ENCODE data around the gene SMIM13. TPM values are rescaled to one million over a fixed set of nuclear protein-coding genes. Genes with fewer than 3 reads are reported as not detected.
"Not testable (repeated sequence)": the region's sequence is repeated elsewhere in the genome, so short reads cannot be mapped to it uniquely, and the experiment has no call there.

SMIM13 gene
- total RNA-seq, 1 donor from 2014 or later = 10.6 TPM

GRCh38 chr6:11089695-11090094 lies 3.9 kb upstream of the SMIM13 start:
- TF ChIP-seq, protein P1, sequence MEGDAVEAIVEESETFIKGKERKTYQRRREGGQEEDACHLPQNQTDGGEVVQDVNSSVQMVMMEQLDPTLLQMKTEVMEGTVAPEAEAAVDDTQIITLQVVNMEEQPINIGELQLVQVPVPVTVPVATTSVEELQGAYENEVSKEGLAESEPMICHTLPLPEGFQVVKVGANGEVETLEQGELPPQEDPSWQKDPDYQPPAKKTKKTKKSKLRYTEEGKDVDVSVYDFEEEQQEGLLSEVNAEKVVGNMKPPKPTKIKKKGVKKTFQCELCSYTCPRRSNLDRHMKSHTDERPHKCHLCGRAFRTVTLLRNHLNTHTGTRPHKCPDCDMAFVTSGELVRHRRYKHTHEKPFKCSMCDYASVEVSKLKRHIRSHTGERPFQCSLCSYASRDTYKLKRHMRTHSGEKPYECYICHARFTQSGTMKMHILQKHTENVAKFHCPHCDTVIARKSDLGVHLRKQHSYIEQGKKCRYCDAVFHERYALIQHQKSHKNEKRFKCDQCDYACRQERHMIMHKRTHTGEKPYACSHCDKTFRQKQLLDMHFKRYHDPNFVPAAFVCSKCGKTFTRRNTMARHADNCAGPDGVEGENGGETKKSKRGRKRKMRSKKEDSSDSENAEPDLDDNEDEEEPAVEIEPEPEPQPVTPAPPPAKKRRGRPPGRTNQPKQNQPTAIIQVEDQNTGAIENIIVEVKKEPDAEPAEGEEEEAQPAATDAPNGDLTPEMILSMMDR (IDR thresholded peaks at IDR 0.05; ENCODE audit: partially characterized antibody, unreplicated experiment) = no peak
- Mint-ChIP-seq H3K36me3 (ENCODE audit: unreplicated experiment) (no peaks in the 10 kb centered on the region), H3K27ac (ENCODE audit: unreplicated experiment) (no peak overlapping the region), H3K4me1 (ENCODE audit: low read depth, unreplicated experiment) (no peaks in the 10 kb centered on the region), H3K27me3 (ENCODE audit: unreplicated experiment) (peaks cover 11% of the 10 kb centered on the region), H3K9me3 (ENCODE audit: unreplicated experiment) (peaks cover 10% of the 10 kb centered on the region), H3K4me3 (ENCODE audit: unreplicated experiment) (no peak overlapping the region)
- no peak for DNase-seq

- not testable (repeated sequence) for H3K27ac Mint-ChIP-seq (ENCODE audit: unreplicated experiment); H3K36me3 Mint-ChIP-seq (ENCODE audit: unreplicated experiment); DNase-seq; H3K4me3 Mint-ChIP-seq (ENCODE audit: unreplicated experiment); H3K4me1 Mint-ChIP-seq (ENCODE audit: low read depth, unreplicated experiment); H3K9me3 Mint-ChIP-seq (ENCODE audit: unreplicated experiment)
- H3K27me3 Mint-ChIP-seq (ENCODE audit: unreplicated experiment) = peaks cover 11% of the 10 kb centered on the region
Observed at GRCh38 chr6:11091141-11091540, 2.5 kb upstream of the SMIM13 start.

DNA sequence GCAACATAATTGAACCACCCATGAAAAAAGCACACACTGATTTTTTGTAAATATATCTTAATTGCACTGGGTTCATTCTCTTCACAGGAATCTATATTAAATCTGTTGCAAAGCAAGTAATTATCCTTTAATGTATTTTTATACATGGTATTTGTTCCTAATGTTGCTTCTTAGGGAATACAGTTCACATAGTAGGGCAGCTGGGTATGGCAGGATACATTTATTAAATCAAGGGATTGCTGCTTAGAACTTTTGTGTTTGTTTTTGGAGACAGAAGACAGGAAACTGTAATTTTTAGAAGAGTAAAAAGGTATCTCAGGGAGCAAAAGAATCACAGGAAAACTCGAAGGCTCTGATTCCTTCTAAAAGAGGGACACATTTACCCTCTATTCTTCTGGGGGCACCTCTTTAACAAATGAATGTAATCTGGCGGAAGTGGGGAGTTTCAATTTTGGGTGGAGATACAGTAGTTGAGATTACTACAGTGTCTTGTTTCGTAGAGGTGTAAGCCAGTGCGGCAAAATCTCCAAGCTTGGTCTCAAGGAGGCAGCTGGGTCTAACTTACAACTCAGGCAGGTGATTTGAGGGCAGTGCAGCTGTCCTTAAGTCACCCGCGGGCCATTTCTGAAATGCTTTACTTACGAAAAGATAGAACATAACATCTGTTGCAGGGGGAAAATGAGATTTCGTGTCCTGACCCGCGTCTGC lies 812 bp upstream of the SMIM13 start:
- H3K4me1 Mint-ChIP-seq (ENCODE audit: low read depth, unreplicated experiment) = peaks cover 5% of the 10 kb centered on the region
- peak overlapping the region; percentile 97 for H3K4me3 Mint-ChIP-seq (ENCODE audit: unreplicated experiment)
- peaks cover 8% of the 10 kb centered on the region for H3K27me3 Mint-ChIP-seq (ENCODE audit: unreplicated experiment)
- H3K27ac Mint-ChIP-seq (ENCODE audit: unreplicated experiment) = peak overlapping the region; percentile 96
- DNase-seq = no peak
- no peaks in the 10 kb centered on the region for H3K36me3 Mint-ChIP-seq (ENCODE audit: unreplicated experiment)
- H3K9me3 Mint-ChIP-seq (ENCODE audit: unreplicated experiment) = peaks cover 10% of the 10 kb centered on the region
- TF ChIP-seq, protein P1 (IDR thresholded peaks at IDR 0.05; ENCODE audit: partially characterized antibody, unreplicated experiment) = no peak

DNA sequence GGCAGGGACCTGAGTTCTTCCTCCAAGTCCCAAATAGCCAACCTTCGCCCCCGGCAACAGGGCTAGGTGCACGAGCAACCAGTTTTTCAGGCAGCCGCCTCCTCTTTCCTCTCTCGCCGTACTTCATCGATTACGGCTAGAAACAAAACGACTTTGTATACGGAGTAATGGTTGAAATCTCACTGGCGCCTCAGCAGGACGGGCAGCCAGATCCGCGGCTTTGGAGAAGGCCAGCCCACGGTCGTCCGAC lies 333 bp upstream of the SMIM13 start:
- Mint-ChIP-seq H3K4me1 (ENCODE audit: low read depth, unreplicated experiment) (peaks cover 5% of the 10 kb centered on the region), H3K27ac (ENCODE audit: unreplicated experiment) (peak overlapping the region; percentile 96)
- no peak for DNase-seq

GRCh38 chr6:11094411-11094851 lies 797 bp downstream of the SMIM13 start:
- peak; percentile 52 for DNase-seq
- Mint-ChIP-seq H3K4me1 (ENCODE audit: low read depth, unreplicated experiment) (peaks cover 6% of the 10 kb centered on the region), H3K9me3 (ENCODE audit: unreplicated experiment) (peaks cover 7% of the 10 kb centered on the region), H3K4me3 (ENCODE audit: unreplicated experiment) (peak overlapping the region; percentile 89), H3K36me3 (ENCODE audit: unreplicated experiment) (no peaks in the 10 kb centered on the region), H3K27me3 (ENCODE audit: unreplicated experiment) (peaks cover 5% of the 10 kb centered on the region), H3K27ac (ENCODE audit: unreplicated experiment) (peak overlapping the region; percentile 93)
- TF ChIP-seq, protein P1 (IDR thresholded peaks at IDR 0.05; ENCODE audit: partially characterized antibody, unreplicated experiment) = no peak

More for the DNA sequence above, 333 bp upstream of the SMIM13 start:
- peaks cover 7% of the 10 kb centered on the region for H3K9me3 Mint-ChIP-seq (ENCODE audit: unreplicated experiment)
- TF ChIP-seq, protein P1 (IDR thresholded peaks at IDR 0.05; ENCODE audit: partially characterized antibody, unreplicated experiment) = no peak
- H3K27me3 Mint-ChIP-seq (ENCODE audit: unreplicated experiment) = peaks cover 8% of the 10 kb centered on the region
- H3K4me3 Mint-ChIP-seq (ENCODE audit: unreplicated experiment) = peak overlapping the region; percentile 97
- H3K36me3 Mint-ChIP-seq (ENCODE audit: unreplicated experiment) = no peaks in the 10 kb centered on the region

All from glutamatergic neuron (in vitro differentiated cells).